GM10847 (cell line): ENCODE data around the gene ST3GAL2.
A peak's percentile ranks its signal among the peaks of the same experiment; 100 is the strongest.

Experiments
- POLR2A ChIP-seq: IDR thresholded peaks from 2 replicates; pipeline ENCODE4 v1.6.1; 2011; ENCODE audit not compliant: insufficient read length; ENCODE audit errors: extremely low read depth

The ST3GAL2 gene

GRCh38 chr16:70383421-70383960 lies 55.4 kb downstream of the ST3GAL2 start:
- no peak for TF ChIP-seq POLR2A

GRCh38 chr16:70381604-70382342 lies 57.1 kb downstream of the ST3GAL2 start:
- peak; percentile 21 for TF ChIP-seq POLR2A

DNA sequence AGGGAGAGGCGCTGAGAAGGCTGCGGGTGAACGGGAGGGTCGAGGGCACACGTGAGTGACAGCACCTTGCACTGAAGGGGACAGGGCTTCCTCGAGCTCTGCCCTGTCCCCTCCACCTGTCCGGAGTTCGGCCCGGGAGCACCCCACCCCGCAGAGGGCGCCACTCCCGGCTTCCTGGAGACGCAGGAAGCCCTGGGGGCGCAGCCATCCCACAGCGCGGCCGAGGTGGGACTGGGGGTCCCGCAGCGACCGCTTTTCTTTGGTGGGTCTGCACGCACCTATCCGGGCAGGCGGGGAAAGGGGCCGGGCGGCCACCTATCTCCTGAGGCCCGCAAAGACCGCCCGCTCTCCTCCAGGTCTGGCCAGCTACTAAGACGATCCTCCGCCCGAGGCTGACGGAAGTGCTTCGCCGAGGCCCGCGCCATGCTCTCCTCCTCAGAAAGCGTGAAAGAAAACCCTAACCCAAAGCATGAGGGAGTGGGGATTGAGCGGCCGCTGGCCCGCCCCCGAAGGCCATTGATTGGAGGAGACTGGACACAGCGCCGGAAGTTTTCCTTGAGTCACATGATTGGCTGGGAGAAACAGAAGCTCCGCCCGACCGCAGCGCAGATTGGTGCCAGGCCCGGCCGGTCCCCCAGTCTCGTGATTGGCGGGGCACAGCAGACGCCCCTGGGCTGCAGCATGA lies 57.8 kb downstream of the ST3GAL2 start:
- peak; percentile 65 for TF ChIP-seq POLR2A

DNA sequence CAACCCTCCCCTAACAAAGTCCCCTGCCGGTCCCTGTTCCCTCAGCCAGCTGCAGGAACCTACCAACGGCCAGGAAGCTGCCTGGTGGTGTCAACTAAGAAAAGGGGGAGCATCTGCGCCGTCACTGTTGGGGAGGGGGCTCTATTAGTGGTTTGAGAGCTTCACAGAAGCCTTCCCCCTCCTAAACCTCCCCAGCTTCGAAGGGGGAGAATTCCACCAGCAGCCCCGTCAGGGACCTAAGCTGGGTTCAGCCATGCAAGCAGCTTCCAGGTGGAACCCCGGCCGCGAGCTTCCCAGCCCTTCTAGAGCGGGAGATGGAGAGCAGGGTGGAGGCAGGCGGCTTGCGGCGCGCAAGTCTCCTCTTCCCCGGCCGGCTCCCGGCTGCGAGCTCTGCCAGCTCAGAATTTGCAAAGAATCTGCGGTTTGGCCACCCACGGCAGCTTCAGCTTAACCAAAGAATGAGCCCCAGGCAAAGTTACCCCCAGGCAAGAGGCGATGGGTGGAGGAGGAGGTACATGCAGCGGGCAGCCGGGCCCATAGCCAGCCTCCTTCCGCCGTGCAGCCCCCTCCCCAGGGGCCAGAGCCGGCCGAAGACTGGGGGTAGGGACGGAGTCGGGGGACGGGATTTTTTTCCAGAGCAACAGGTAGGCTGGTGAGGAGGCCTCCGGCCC lies 58.5 kb downstream of the ST3GAL2 start:
- TF ChIP-seq POLR2A: peak; percentile 26

DNA sequence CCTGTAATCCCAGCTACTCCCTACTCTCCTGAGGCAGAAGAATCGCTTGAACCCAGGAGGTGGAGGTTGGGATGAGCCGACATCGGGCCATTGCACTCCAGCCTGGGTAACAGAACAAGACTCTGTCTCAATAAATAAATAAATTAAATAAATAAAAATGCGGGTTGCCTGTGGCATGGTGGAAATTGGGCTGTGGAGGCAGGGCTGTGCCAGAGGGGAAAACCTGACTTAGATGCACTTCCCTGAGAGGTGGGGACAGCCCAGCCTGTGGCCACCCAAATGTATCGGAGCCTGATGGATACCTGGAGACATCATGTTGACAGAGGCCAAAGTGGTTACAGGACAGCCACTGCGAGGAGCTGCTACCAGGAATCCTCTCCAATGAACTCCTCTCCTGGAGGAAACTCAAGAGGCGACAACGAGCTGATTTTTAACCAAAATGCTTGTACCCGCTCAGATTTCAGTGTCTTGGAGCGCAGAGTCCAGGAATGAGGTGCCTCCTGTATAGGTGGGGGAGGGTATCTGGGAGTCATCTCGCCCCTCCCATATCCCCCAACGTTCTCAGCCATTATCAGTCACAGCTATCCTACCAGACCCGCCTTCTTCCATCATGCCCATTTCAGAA lies 59.9 kb downstream of the ST3GAL2 start:
- no peak for TF ChIP-seq POLR2A

GRCh38 chr16:70377782-70378181 lies 61.1 kb downstream of the ST3GAL2 start:
- TF ChIP-seq POLR2A: no peak

GRCh38 chr16:70375636-70376611 lies 63.0 kb downstream of the ST3GAL2 start:
- no peak for TF ChIP-seq POLR2A

- TF ChIP-seq POLR2A: no peak
Observed at GRCh38 chr16:70374213-70374612, 64.7 kb downstream of the ST3GAL2 start.

- no peak for TF ChIP-seq POLR2A
Observed at GRCh38 chr16:70372921-70373728, 65.8 kb downstream of the ST3GAL2 start.

GRCh38 chr16:70370924-70371323 lies 68.0 kb downstream of the ST3GAL2 start:
- no peak for TF ChIP-seq POLR2A

DNA sequence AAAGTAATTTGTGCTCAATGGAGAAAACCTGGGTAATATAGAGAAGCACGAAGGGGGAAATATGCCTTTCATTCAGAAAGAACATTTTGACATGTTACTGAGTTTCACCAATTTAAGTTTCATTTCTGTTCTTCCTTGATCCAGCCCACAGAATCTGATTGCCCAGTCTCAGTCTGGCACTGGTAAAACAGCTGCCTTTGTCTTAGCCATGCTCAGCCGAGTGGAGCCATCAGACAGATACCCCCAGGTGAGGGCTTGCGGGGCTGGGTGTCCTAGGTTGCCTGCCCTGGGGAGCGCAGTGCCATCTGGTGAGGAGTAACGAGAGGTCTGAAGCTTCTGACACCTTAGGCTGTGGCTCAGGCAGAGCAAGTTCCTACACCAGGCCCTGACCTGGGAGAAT lies 74.5 kb downstream of the ST3GAL2 start:
- TF ChIP-seq POLR2A: no peak

DNA sequence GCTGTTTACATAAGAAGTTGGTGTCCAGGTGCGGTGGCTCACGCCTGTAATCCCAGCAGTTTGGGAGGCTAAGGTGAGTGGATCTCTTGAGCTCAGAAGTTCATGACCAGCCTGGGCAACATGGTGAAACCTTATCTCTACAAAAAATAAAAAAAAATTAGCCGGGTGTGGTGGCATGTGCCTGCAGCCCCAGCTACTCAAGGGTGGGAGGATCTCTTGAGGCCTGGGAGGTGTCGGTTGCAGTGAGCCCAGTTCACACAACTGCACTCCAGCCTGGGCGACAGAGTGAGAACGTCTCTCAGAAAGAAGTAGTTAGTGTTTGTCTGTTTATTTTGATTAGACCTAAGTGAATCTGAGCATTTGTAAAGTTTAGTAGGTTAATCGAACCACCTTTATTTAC lies 79.3 kb downstream of the ST3GAL2 start:
- TF ChIP-seq POLR2A: no peak

- no peak for TF ChIP-seq POLR2A
Observed at GRCh38 chr16:70349783-70350182, 89.1 kb downstream of the ST3GAL2 start.
